HG02623 (cell line): ENCODE measurements around the gene C13orf46.

Experiments used
- ATAC-seq: cut with Tn5 transposase; IDR thresholded peaks from one replicate; pipeline ENCODE4 v1.9.1; 2021; ENCODE audit warnings: moderate library complexity; ENCODE audit not compliant: unreplicated experiment

C13orf46 gene

GRCh38 chr13:113927661-113928581, 46.0 kb downstream of the C13orf46 start:
- ATAC-seq: no peak

GRCh38 chr13:113926951-113927660, 46.8 kb downstream of the C13orf46 start:
- no peak for ATAC-seq

GRCh38 chr13:113926301-113926761, 47.5 kb downstream of the C13orf46 start:
- no peak for ATAC-seq

GRCh38 chr13:113924184-113924901, 49.5 kb downstream of the C13orf46 start:
- no peak for ATAC-seq

GRCh38 chr13:113923376-113924063, 50.4 kb downstream of the C13orf46 start:
- no peak for ATAC-seq

GRCh38 chr13:113922412-113923118, 51.3 kb downstream of the C13orf46 start:
- ATAC-seq: no peak

GRCh38 chr13:113921763-113922162, 52.1 kb downstream of the C13orf46 start:
- ATAC-seq: no peak

GRCh38 chr13:113920606-113921286, 53.1 kb downstream of the C13orf46 start:
- no peak for ATAC-seq

GRCh38 chr13:113919761-113920559, 53.9 kb downstream of the C13orf46 start:
- no peak for ATAC-seq

GRCh38 chr13:113918981-113919701, 54.7 kb downstream of the C13orf46 start:
- ATAC-seq: no peak

- ATAC-seq: no peak
These were observed 55.3 kb downstream of the C13orf46 start for GRCh38 chr13:113918580-113918979.

- no peak for ATAC-seq
These were observed 56.1 kb downstream of the C13orf46 start for GRCh38 chr13:113917594-113918371.

GRCh38 chr13:113917096-113917495, 56.8 kb downstream of the C13orf46 start:
- no peak for ATAC-seq

- no peak for ATAC-seq
These were observed 57.5 kb downstream of the C13orf46 start for GRCh38 chr13:113916330-113916815.

- ATAC-seq: no peak
These were observed 58.0 kb downstream of the C13orf46 start for GRCh38 chr13:113915786-113916329.

- no peak for ATAC-seq
These were observed 58.7 kb downstream of the C13orf46 start for GRCh38 chr13:113915012-113915763.
